H1 (cell line): ENCODE data around the gene DLG1. TPM values are rescaled to one million over a fixed set of nuclear protein-coding genes. Genes with fewer than 3 reads are reported as not detected.

ENCODE experiments used
- CTCF ChIA-PET: fragments of 300-600 bp; sonication (Branson Sonifier 250); formaldehyde crosslinking; loops from one replicate; lab custom pipeline; 2021; ENCODE audit not compliant: partially characterized antibody; lab: Charles Lee
- POLR2A ChIA-PET: fragments of 300-600 bp; sonication (Branson Sonifier 250); formaldehyde crosslinking; loops from one replicate; lab custom pipeline; 2021; ENCODE audit warnings: inconsistent platforms; ENCODE audit not compliant: partially characterized antibody; lab: Charles Lee
- DNase-seq, 2 experiments: peaks; one replicate each; pipeline versions ENCODE4 v3.0.0 to v3.0.0-alpha.2; 2010 to 2022; ENCODE audit warnings: low spot score in 2 of 2, low read depth in 1 of 2, mixed read lengths in 1 of 2
- FAIRE-seq: peaks from 2 replicates; lab custom pipeline; 2011; peaks lifted over from hg19 to GRCh38; lab: Jason Lieb, UNC
- H2AFZ ChIP-seq: 2 replicates; pipeline ENCODE4 v1.8.1; 2012; ENCODE audit warnings: low read length, inconsistent platforms
- H2AK5ac ChIP-seq: 2 replicates; pipeline ENCODE4 v1.6.1; 2013; ENCODE audit warnings: low read depth, low read length
- H2BK120ac ChIP-seq: replicated peaks from 2 replicates; pipeline ENCODE3; 2013; ENCODE audit warnings: low read depth, low read length, inconsistent platforms
- H2BK12ac ChIP-seq: 2 replicates; pipeline ENCODE4 v1.6.1; 2013; ENCODE audit warnings: low read depth, low read length
- H2BK15ac ChIP-seq: 2 replicates; pipeline ENCODE4 v1.6.1; 2013; ENCODE audit warnings: low read length
- H2BK20ac ChIP-seq: 2 replicates; pipeline ENCODE4 v1.6.1; 2013; ENCODE audit warnings: low read length
- H2BK5ac ChIP-seq: 2 replicates; pipeline ENCODE4 v1.6.1; 2013; ENCODE audit warnings: low read depth, low read length
- H3K14ac ChIP-seq: 2 replicates; pipeline ENCODE4 v1.6.1; 2013; ENCODE audit warnings: inconsistent platforms; ENCODE audit not compliant: insufficient read length
- H3K18ac ChIP-seq: 2 replicates; pipeline ENCODE4 v1.6.1; 2013; ENCODE audit warnings: low read length; ENCODE audit errors: extremely low read depth
- H3K23ac ChIP-seq: 2 replicates; pipeline ENCODE4 v1.6.1; 2013; ENCODE audit warnings: inconsistent platforms; ENCODE audit not compliant: insufficient read length
- H3K23me2 ChIP-seq: 2 replicates; pipeline ENCODE4 v1.6.1; 2013; ENCODE audit warnings: low read depth, low read length
- H3K27ac ChIP-seq: 2 replicates; pipeline ENCODE4 v1.6.1; 2011; ENCODE audit warnings: low read depth, low read length, inconsistent platforms
- H3K27me3 ChIP-seq, 4 experiments: replicated peaks in 1 of 4; 1 replicate in 1 of 4; 2 replicates in 3 of 4; pipeline versions ENCODE4 v1.6.1 to v1.8.1; 2011 to 2013; ENCODE audit warnings: low read length in 3 of 4, mild to moderate bottlenecking in 3 of 4, inconsistent platforms in 2 of 4, mixed read lengths in 2 of 4, moderate library complexity in 1 of 4; ENCODE audit not compliant: control insufficient read depth in 3 of 4, insufficient read depth in 3 of 4; ENCODE audit errors: extremely low read depth in 1 of 4
- H3K36me3 ChIP-seq, 4 experiments: 2 replicates each; pipeline versions ENCODE4 v1.6.1 to v1.8.1; 2011 to 2013; ENCODE audit warnings: mild to moderate bottlenecking in 4 of 4, low read length in 3 of 4, moderate library complexity in 2 of 4, control low read depth in 1 of 4, inconsistent platforms in 1 of 4; ENCODE audit not compliant: insufficient read depth in 4 of 4, control insufficient read depth in 2 of 4
- H3K4ac ChIP-seq: replicated peaks from 2 replicates; pipeline ENCODE3; 2013; ENCODE audit warnings: low read length, low read depth, mixed read lengths, inconsistent platforms; ENCODE audit not compliant: insufficient read length
- H3K4me1 ChIP-seq, 4 experiments: replicated peaks in 1 of 4; 1 replicate in 1 of 4; 2 replicates in 3 of 4; pipeline versions ENCODE4 v1.6.1 to v1.8.1; 2011 to 2013; ENCODE audit warnings: low read length in 3 of 4, inconsistent platforms in 2 of 4, mixed read lengths in 1 of 4; ENCODE audit not compliant: insufficient read depth in 4 of 4, control insufficient read depth in 3 of 4
- H3K4me2 ChIP-seq, 2 experiments: 2 replicates each; pipeline versions ENCODE4 v1.6.1 to v1.8.1; 2011 to 2013; ENCODE audit warnings: low read depth in 2 of 2, low read length in 2 of 2, control low read depth in 1 of 2, inconsistent platforms in 1 of 2, mild to moderate bottlenecking in 1 of 2; ENCODE audit not compliant: insufficient read depth in 1 of 2
- H3K4me3 ChIP-seq, 4 experiments: fragments of 200-600, 300-600 bp in 1 of 4; sonication (generic), shearing (Covaris generic), sonication (Bioruptor Twin) in 1 of 4; 2 replicates each; pipeline versions ENCODE4 v1.5.1 to v1.8.1; 2011 to 2016; ENCODE audit warnings: low read length in 4 of 4, low read depth in 3 of 4, control low read depth in 2 of 4, inconsistent platforms in 2 of 4, mild to moderate bottlenecking in 2 of 4, mixed read lengths in 1 of 4, moderate library complexity in 1 of 4; ENCODE audit not compliant: insufficient read depth in 2 of 4; ENCODE audit errors: extremely low read depth in 1 of 4
- H3K56ac ChIP-seq: replicated peaks from 2 replicates; pipeline ENCODE3; 2013; ENCODE audit warnings: low read depth, mild to moderate bottlenecking, mixed read lengths, low read length, inconsistent platforms; ENCODE audit not compliant: insufficient read length
- H3K79me1 ChIP-seq: 2 replicates; pipeline ENCODE4 v1.6.1; 2013; ENCODE audit warnings: low read depth, low read length, control low read depth
- H3K79me2 ChIP-seq, 2 experiments: 2 replicates each; pipeline versions ENCODE4 v1.6.1 to v1.8.1; 2012 to 2013; ENCODE audit warnings: low read length in 2 of 2, mild to moderate bottlenecking in 2 of 2, inconsistent platforms in 1 of 2; ENCODE audit not compliant: insufficient read depth in 2 of 2, control insufficient read depth in 1 of 2
- H3K9ac ChIP-seq, 4 experiments: replicated peaks in 1 of 4; 1 replicate in 1 of 4; 2 replicates in 3 of 4; pipeline versions ENCODE4 v1.6.1 to v1.8.1; 2011 to 2013; ENCODE audit warnings: low read depth in 3 of 4, low read length in 3 of 4, control low read depth in 2 of 4, mild to moderate bottlenecking in 2 of 4, moderate library complexity in 2 of 4, inconsistent platforms in 1 of 4; ENCODE audit errors: extremely low read depth in 1 of 4
- H3K9me3 ChIP-seq, 2 experiments: 2 replicates each; pipeline versions ENCODE4 v1.6.1 to v1.8.1; 2012 to 2013; ENCODE audit warnings: mild to moderate bottlenecking in 2 of 2, moderate library complexity in 2 of 2, control low read depth in 1 of 2, inconsistent platforms in 1 of 2, low read depth in 1 of 2, low read length in 1 of 2, mixed read lengths in 1 of 2; ENCODE audit not compliant: insufficient read depth in 2 of 2
- H4K20me1 ChIP-seq, 2 experiments: replicated peaks in 1 of 2; 2 replicates each; pipeline versions ENCODE3 to v1.8.1; 2011 to 2013; ENCODE audit warnings: inconsistent platforms in 2 of 2, low read length in 2 of 2, mild to moderate bottlenecking in 1 of 2; ENCODE audit not compliant: insufficient read depth in 2 of 2, control insufficient read depth in 1 of 2
- H4K5ac ChIP-seq: 2 replicates; pipeline ENCODE4 v1.6.1; 2013; ENCODE audit warnings: low read length, low read depth, mixed read lengths, inconsistent platforms; ENCODE audit not compliant: insufficient read length
- H4K8ac ChIP-seq: 2 replicates; pipeline ENCODE4 v1.8.0; 2013; ENCODE audit warnings: mild to moderate bottlenecking, moderate library complexity, low read length, inconsistent platforms; ENCODE audit not compliant: insufficient read depth; ENCODE audit errors: extremely low read depth
- H4K91ac ChIP-seq: replicated peaks from 2 replicates; pipeline ENCODE3; 2013; ENCODE audit warnings: low read length, mixed read lengths, inconsistent platforms; ENCODE audit not compliant: insufficient read length
- ASH2L ChIP-seq: fragments of 200-600, 300-600 bp; sonication (generic); IDR thresholded peaks from one replicate; pipeline ENCODE4 v1.7.1; 2017; ENCODE audit warnings: low read length
- ATF3 ChIP-seq: IDR thresholded peaks from 2 replicates; pipeline ENCODE4 v1.6.1; 2011; ENCODE audit warnings: low read depth, mild to moderate bottlenecking, low read length; ENCODE audit not compliant: insufficient read depth
- BACH1 ChIP-seq: IDR thresholded peaks from 2 replicates; pipeline ENCODE4 v1.6.1; 2012; ENCODE audit warnings: low read length, improper control_type of control experiment
- FOSL1 ChIP-seq: IDR thresholded peaks from 2 replicates; pipeline ENCODE4 v1.6.1; 2011; ENCODE audit warnings: mild to moderate bottlenecking, low read depth, low read length, moderate library complexity; ENCODE audit not compliant: insufficient read depth
- JUN ChIP-seq: IDR thresholded peaks from 2 replicates; pipeline ENCODE4 v1.6.1; 2011; ENCODE audit warnings: low read depth, mild to moderate bottlenecking, improper control_type of control experiment, low read length
- NANOG ChIP-seq: IDR thresholded peaks from 2 replicates; pipeline ENCODE4 v1.6.1; 2011; ENCODE audit warnings: low read length, low read depth, mild to moderate bottlenecking, inconsistent platforms; ENCODE audit not compliant: insufficient read depth, poor library complexity, severe bottlenecking
- POLR2A ChIP-seq, 2 experiments: IDR thresholded peaks; 1 replicate in 1 of 2; 2 replicates in 1 of 2; pipeline ENCODE4 v1.6.1; 2011; ENCODE audit warnings: low read depth in 2 of 2, low read length in 2 of 2, mild to moderate bottlenecking in 2 of 2; ENCODE audit errors: control extremely low read depth in 1 of 2
- RFX5 ChIP-seq: IDR thresholded peaks from 2 replicates; pipeline ENCODE4 v1.6.1; 2011; ENCODE audit warnings: low read depth, low read length, improper control_type of control experiment, borderline replicate concordance
- SIN3A ChIP-seq, 2 experiments: IDR thresholded peaks in 1 of 2; conservative IDR thresholded peaks in 1 of 2; 2 replicates each; pipeline ENCODE4 v1.6.1; 2011 to 2012; ENCODE audit warnings: low read length in 2 of 2, improper control_type of control experiment in 1 of 2, low read depth in 1 of 2, mild to moderate bottlenecking in 1 of 2
- SIX5 ChIP-seq: IDR thresholded peaks from 2 replicates; pipeline ENCODE4 v1.6.1; 2011; ENCODE audit warnings: mild to moderate bottlenecking, low read depth, low read length
- SUZ12 ChIP-seq: fragments of 200-600 bp; sonication (generic); IDR thresholded peaks from 2 replicates; pipeline ENCODE4 v1.6.1; 2012; ENCODE audit warnings: mild to moderate bottlenecking, inconsistent platforms, low read length, moderate library complexity, mixed read lengths
- YY1 ChIP-seq: IDR thresholded peaks from 2 replicates; pipeline ENCODE4 v1.6.1; 2011; ENCODE audit warnings: low read depth, mild to moderate bottlenecking, low read length
- WGBS, 2 experiments: shearing (Covaris generic) in 1 of 2; methylation state at CpG; one replicate each; pipeline versions ENCODE4 v1.1.6 to v1.1.7; 2013 to 2015; ENCODE audit warnings: low lambda C conversion rate in 2 of 2, mixed read lengths in 2 of 2, inconsistent platforms in 1 of 2, low coverage in 1 of 2, missing lambda C conversion rate in 1 of 2; ENCODE audit not compliant: insufficient replicate concordance in 2 of 2, insufficient coverage in 1 of 2, insufficient read length in 1 of 2; ENCODE audit errors: extremely low coverage in 1 of 2, missing lambda C conversion rate in 1 of 2; 5-methylcytosine and 5-hydroxymethylcytosine counted together
- polyA plus RNA-seq, 7 experiments: library from polyadenylated mRNA; depleted of rRNA in 3 of 7; stranded (reverse) in 5 of 7; unstranded in 2 of 7; fragments of >200 nt in 5 of 7; fragments of 200-250 nt in 2 of 7; gene quantifications; 1 replicate in 5 of 7; 2 replicates in 1 of 7; 4 replicates in 1 of 7; pipeline versions ENCODE4 v1.2.1 to v1.2.3, GENCODE V29; 2011 to 2013; ENCODE audit warnings: missing spikeins in 2 of 7, mixed read lengths in 2 of 7
- total RNA-seq: library from RNA; stranded (reverse); fragmentation: NEBNext Ultra II Directional; extraction: Animal tissue kit (Norgen Biotek cat#: 25700); gene quantifications from 2 replicates; pipeline ENCODE4 v1.2.1, GENCODE V29; 2021

The DLG1 gene
- total and polyA plus RNA-seq, 2 of the 8 experiments (the other 6 are each of a cell fraction or from before 2014, with no cell fraction given): 13.4 to 78.8 TPM

- Histone ChIP-seq H2AK5ac (no peak overlapping the region), H3K79me2 (peaks cover 9 to 98% of the 10 kb centered on the region in 2 experiments; a peak in 3 of 4 replicates), H3K4ac (no peak overlapping the region), H3K36me3 (peaks cover 0 to 6% (median 0%) of the 10 kb centered on the region in 4 experiments; a peak in 1 of 8 replicates), H3K27me3 (no peaks in the 10 kb centered on the region), H4K20me1 (peaks cover 3 to 8% of the 10 kb centered on the region in 2 experiments), H4K5ac (no peak overlapping the region), H2BK20ac (no peak overlapping the region), H2BK12ac (no peak overlapping the region), H2AFZ (no peak overlapping the region), H2BK5ac (no peak overlapping the region), H3K56ac (no peak overlapping the region), H4K8ac (no peak overlapping the region), H3K9me3 (peaks cover 0 to 4% of the 10 kb centered on the region in 2 experiments; a peak in 2 of 4 replicates), H3K4me3 (no peak overlapping the region), H3K4me1 (peaks cover 0 to 2% (median 0%) of the 10 kb centered on the region in 4 experiments; a peak in 1 of 7 replicates), H3K18ac (no peak overlapping the region), H4K91ac (no peak overlapping the region), H3K4me2 (no peak overlapping the region), H2BK120ac (no peak overlapping the region), H3K9ac (no peak overlapping the region), H3K79me1 (no peaks in the 10 kb centered on the region; the same call in 1 of the 2 replicates), H3K27ac (no peak overlapping the region), H3K23ac (no peak overlapping the region), H2BK15ac (no peak overlapping the region), H3K23me2 (no peaks in the 10 kb centered on the region), H3K14ac (no peak overlapping the region)
- POLR2A ChIA-PET: no interaction called here
- CTCF ChIA-PET: no interaction called here
- 81% methylated on average over 7 of the region's 7 CpGs; no CpG with 5 or more reads in 1 of the 2 experiments for WGBS, 2 experiments
- FAIRE-seq (no peak), DNase-seq (no peak)
- no peak for TF ChIP-seq BACH1
- no peak for TF ChIP-seq POLR2A (IDR thresholded peaks at IDR 0.05; ENCODE audit: control extremely low read depth in 1 of 2, low read depth in 2 of 2, low read length in 2 of 2)
- no peak for TF ChIP-seq RFX5
- TF ChIP-seq FOSL1: no peak
- no peak for TF ChIP-seq YY1
- no peak for TF ChIP-seq JUN
- no peak for TF ChIP-seq SUZ12
- TF ChIP-seq SIX5: no peak
- no peak for TF ChIP-seq ATF3
- TF ChIP-seq SIN3A (conservative IDR thresholded peaks at IDR 0.05 in 1 of 2, IDR thresholded peaks at IDR 0.05 in 1 of 2; ENCODE audit: low read depth in 1 of 2, low read length in 2 of 2): no peak
- TF ChIP-seq NANOG: no peak
- TF ChIP-seq ASH2L: no peak
Measured at GRCh38 chr3:197253238-197253947, 45.0 kb downstream of the DLG1 start.
